ENCODE data around the gene SMOC2.

Gene SMOC2

DNA sequence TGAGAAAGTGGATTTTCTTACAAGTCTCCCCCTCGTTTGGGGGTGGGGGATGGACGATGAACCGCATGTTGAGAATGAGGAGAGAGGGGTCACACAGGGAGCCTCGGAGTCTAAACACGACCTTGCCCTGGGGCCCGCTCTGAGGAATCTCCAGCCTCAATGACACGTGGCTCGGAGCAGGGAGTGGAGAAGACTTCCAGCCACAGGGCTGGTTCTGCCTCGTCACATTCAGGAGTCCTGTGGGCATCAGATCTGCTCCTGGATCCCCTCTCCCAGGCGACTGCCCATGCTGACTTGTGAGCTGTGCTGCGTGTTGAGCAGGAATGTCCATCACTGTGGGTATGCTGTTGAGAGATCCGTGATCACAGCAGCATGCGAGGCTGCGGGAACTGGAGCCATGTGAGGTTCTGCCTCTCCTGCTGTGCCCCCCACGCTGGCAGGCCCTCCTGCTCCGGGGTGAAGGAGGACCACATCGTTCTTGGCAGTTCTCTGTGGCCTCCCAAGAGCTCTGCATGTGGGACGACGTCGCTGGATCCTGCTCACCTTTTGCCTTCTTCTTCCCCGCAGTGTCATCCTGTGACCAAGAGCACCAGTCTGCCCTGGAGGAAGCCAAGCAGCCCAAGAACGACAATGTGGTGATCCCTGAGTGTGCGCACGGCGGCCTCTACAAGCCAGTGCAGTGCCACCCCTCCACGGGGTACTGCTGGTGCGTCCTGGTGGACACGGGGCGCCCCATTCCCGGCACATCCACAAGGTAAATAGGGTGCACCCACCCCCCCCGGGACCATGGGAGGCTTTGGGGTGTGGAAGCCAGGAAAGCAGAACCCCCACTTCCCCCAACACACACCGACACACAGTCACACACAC is 157.5 kb downstream of the SMOC2 start:
- no peak for TF ChIP-seq FOXM1 (IDR thresholded peaks at IDR 0.05; ENCODE audit: borderline replicate concordance, low read depth)
- no peak for TF ChIP-seq EGR1 (IDR thresholded peaks at IDR 0.05)
- TF ChIP-seq, protein P1, sequence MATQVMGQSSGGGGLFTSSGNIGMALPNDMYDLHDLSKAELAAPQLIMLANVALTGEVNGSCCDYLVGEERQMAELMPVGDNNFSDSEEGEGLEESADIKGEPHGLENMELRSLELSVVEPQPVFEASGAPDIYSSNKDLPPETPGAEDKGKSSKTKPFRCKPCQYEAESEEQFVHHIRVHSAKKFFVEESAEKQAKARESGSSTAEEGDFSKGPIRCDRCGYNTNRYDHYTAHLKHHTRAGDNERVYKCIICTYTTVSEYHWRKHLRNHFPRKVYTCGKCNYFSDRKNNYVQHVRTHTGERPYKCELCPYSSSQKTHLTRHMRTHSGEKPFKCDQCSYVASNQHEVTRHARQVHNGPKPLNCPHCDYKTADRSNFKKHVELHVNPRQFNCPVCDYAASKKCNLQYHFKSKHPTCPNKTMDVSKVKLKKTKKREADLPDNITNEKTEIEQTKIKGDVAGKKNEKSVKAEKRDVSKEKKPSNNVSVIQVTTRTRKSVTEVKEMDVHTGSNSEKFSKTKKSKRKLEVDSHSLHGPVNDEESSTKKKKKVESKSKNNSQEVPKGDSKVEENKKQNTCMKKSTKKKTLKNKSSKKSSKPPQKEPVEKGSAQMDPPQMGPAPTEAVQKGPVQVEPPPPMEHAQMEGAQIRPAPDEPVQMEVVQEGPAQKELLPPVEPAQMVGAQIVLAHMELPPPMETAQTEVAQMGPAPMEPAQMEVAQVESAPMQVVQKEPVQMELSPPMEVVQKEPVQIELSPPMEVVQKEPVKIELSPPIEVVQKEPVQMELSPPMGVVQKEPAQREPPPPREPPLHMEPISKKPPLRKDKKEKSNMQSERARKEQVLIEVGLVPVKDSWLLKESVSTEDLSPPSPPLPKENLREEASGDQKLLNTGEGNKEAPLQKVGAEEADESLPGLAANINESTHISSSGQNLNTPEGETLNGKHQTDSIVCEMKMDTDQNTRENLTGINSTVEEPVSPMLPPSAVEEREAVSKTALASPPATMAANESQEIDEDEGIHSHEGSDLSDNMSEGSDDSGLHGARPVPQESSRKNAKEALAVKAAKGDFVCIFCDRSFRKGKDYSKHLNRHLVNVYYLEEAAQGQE (IDR thresholded peaks at IDR 0.05; ENCODE audit: low read depth): no peak
- TF ChIP-seq TAF1 (IDR thresholded peaks at IDR 0.05; ENCODE audit: low read depth): no peak
- no peak for TF ChIP-seq YY1 (IDR thresholded peaks at IDR 0.05; ENCODE audit: low read depth)
- TF ChIP-seq RAD21 (IDR thresholded peaks at IDR 0.05; ENCODE audit: low read depth): no peak
- no peak for TF ChIP-seq NFIC (IDR thresholded peaks at IDR 0.05)
- TF ChIP-seq CEBPB (IDR thresholded peaks at IDR 0.05): no peak
- no peak for TF ChIP-seq ZBTB7A (IDR thresholded peaks at IDR 0.05; ENCODE audit: low read depth)
- TF ChIP-seq MAX (IDR thresholded peaks at IDR 0.05): no peak
- no peak for TF ChIP-seq TCF12 (IDR thresholded peaks at IDR 0.05; ENCODE audit: low read depth)
- TF ChIP-seq, protein P2, sequence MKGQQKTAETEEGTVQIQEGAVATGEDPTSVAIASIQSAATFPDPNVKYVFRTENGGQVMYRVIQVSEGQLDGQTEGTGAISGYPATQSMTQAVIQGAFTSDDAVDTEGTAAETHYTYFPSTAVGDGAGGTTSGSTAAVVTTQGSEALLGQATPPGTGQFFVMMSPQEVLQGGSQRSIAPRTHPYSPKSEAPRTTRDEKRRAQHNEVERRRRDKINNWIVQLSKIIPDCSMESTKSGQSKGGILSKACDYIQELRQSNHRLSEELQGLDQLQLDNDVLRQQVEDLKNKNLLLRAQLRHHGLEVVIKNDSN (IDR thresholded peaks at IDR 0.05): no peak

GRCh38 chr6:168599118-168599494 is 158.1 kb downstream of the SMOC2 start:
- TF ChIP-seq ZBTB7A (IDR thresholded peaks at IDR 0.05; ENCODE audit: low read depth) (no peak), CEBPB (IDR thresholded peaks at IDR 0.05) (no peak), YY1 (IDR thresholded peaks at IDR 0.05; ENCODE audit: low read depth) (no peak), EGR1 (IDR thresholded peaks at IDR 0.05) (no peak), MAX (IDR thresholded peaks at IDR 0.05) (no peak), EP300 (IDR thresholded peaks at IDR 0.05; ENCODE audit: borderline replicate concordance) (no peak), NFIC (IDR thresholded peaks at IDR 0.05) (no peak), TCF12 (IDR thresholded peaks at IDR 0.05; ENCODE audit: low read depth) (no peak), FOXM1 (IDR thresholded peaks at IDR 0.05; ENCODE audit: borderline replicate concordance, low read depth) (no peak), CREB1 (IDR thresholded peaks at IDR 0.05; ENCODE audit: low read depth) (no peak)
- TF ChIP-seq, protein P1 (IDR thresholded peaks at IDR 0.05; ENCODE audit: low read depth): no peak

- TF ChIP-seq EGR1 (IDR thresholded peaks at IDR 0.05) (no peak), CREB1 (IDR thresholded peaks at IDR 0.05; ENCODE audit: low read depth) (no peak), MAX (IDR thresholded peaks at IDR 0.05) (no peak), CEBPB (IDR thresholded peaks at IDR 0.05) (no peak), TEAD4 (IDR thresholded peaks at IDR 0.05) (no peak), NFIC (IDR thresholded peaks at IDR 0.05) (no peak), TCF12 (IDR thresholded peaks at IDR 0.05; ENCODE audit: low read depth) (no peak), TAF1 (IDR thresholded peaks at IDR 0.05; ENCODE audit: low read depth) (no peak), RAD21 (IDR thresholded peaks at IDR 0.05; ENCODE audit: low read depth) (no peak)
Observed at GRCh38 chr6:168599769-168600330, 158.9 kb downstream of the SMOC2 start.

- TF ChIP-seq EP300 (IDR thresholded peaks at IDR 0.05; ENCODE audit: borderline replicate concordance) (no peak), YY1 (IDR thresholded peaks at IDR 0.05; ENCODE audit: low read depth) (no peak), TAF1 (IDR thresholded peaks at IDR 0.05; ENCODE audit: low read depth) (no peak), CEBPB (IDR thresholded peaks at IDR 0.05) (no peak), ZBTB7A (IDR thresholded peaks at IDR 0.05; ENCODE audit: low read depth) (no peak), EGR1 (IDR thresholded peaks at IDR 0.05) (no peak), NFIC (IDR thresholded peaks at IDR 0.05) (no peak), MAX (IDR thresholded peaks at IDR 0.05) (no peak), CREB1 (IDR thresholded peaks at IDR 0.05; ENCODE audit: low read depth) (no peak), TCF12 (IDR thresholded peaks at IDR 0.05; ENCODE audit: low read depth) (no peak), TEAD4 (IDR thresholded peaks at IDR 0.05) (no peak), FOXM1 (IDR thresholded peaks at IDR 0.05; ENCODE audit: borderline replicate concordance, low read depth) (no peak), RAD21 (IDR thresholded peaks at IDR 0.05; ENCODE audit: low read depth) (no peak)
- TF ChIP-seq, protein P2 (IDR thresholded peaks at IDR 0.05): no peak
- TF ChIP-seq, protein P1 (IDR thresholded peaks at IDR 0.05; ENCODE audit: low read depth): no peak
Observed at GRCh38 chr6:168600381-168600780, 159.4 kb downstream of the SMOC2 start.
